Measurements from ENCODE around the gene TP53TG5.
"Not testable (repeated sequence)": the region's sequence is repeated elsewhere in the genome, so short reads cannot be mapped to it uniquely, and the experiment has no call there.

Gene TP53TG5

GRCh38 chr20:45365444-45365970 is 12.6 kb downstream of the TP53TG5 start:
- DNase-seq: no peak

GRCh38 chr20:45363611-45364492 is 14.3 kb downstream of the TP53TG5 start:
- no peak for DNase-seq

- peak; percentile 98 for DNase-seq
Measured at GRCh38 chr20:45362804-45363610, 15.1 kb downstream of the TP53TG5 start, which contains the start of gene SYS1. Gene SYS1, plus strand, starts transcription at chr20:45363156. Its CDS starts 376 bp downstream, at chr20:45363532.

- DNase-seq: no peak
Measured at GRCh38 chr20:45361793-45362192, 16.3 kb downstream of the TP53TG5 start.

- no peak for DNase-seq
Measured at GRCh38 chr20:45359406-45360148, 18.5 kb downstream of the TP53TG5 start.

GRCh38 chr20:45359069-45359405 is 19.1 kb downstream of the TP53TG5 start:
- DNase-seq: no peak

GRCh38 chr20:45358282-45359068 is 19.6 kb downstream of the TP53TG5 start:
- peak; percentile 81 for DNase-seq

GRCh38 chr20:45355209-45356084 is 22.7 kb downstream of the TP53TG5 start:
- DNase-seq: no peak

- DNase-seq: no peak
Measured at GRCh38 chr20:45354423-45355208, 23.5 kb downstream of the TP53TG5 start.

- DNase-seq: no peak
Measured at GRCh38 chr20:45353746-45354145, 24.4 kb downstream of the TP53TG5 start.

- no peak for DNase-seq
Measured at GRCh38 chr20:45352729-45353128, 25.4 kb downstream of the TP53TG5 start.

GRCh38 chr20:45350795-45351194 is 27.3 kb downstream of the TP53TG5 start:
- DNase-seq: not testable (repeated sequence)

- no peak for DNase-seq
Measured at GRCh38 chr20:45350217-45350616, 27.9 kb downstream of the TP53TG5 start.

- peak; percentile 36 for DNase-seq
Measured at GRCh38 chr20:45347936-45348778, 30.0 kb downstream of the TP53TG5 start, which contains the start of gene SDC4. Gene SDC4, minus strand, starts transcription at chr20:45348424. Its CDS starts 40 bp downstream, at chr20:45348384.

GRCh38 chr20:45347297-45347935 is 30.7 kb downstream of the TP53TG5 start:
- DNase-seq: no peak

GRCh38 chr20:45346851-45347250 is 31.3 kb downstream of the TP53TG5 start:
- DNase-seq: peak; percentile 33

GRCh38 chr20:45346291-45346718 is 31.8 kb downstream of the TP53TG5 start:
- no peak for DNase-seq

Data from midbrain (tissue), 1 donor.